Keratinocyte (primary cell): ENCODE data around the gene RASA3.

Source experiments
- EZH2 ChIP-seq: IDR thresholded peaks from one replicate; pipeline ENCODE4 v1.6.1; 2012; ENCODE audit warnings: inconsistent platforms, mild to moderate bottlenecking, low read length, moderate library complexity
- TF ChIP-seq, protein P1 (sequence below), 3 experiments: IDR thresholded peaks in 1 of 3; conservative IDR thresholded peaks in 1 of 3; optimal IDR thresholded peaks in 1 of 3; 2 replicates in 2 of 3; 3 replicates in 1 of 3; pipeline versions ENCODE3 to v1.5.1; 2011; ENCODE audit warnings: low read length in 3 of 3, mild to moderate bottlenecking in 3 of 3, moderate library complexity in 2 of 3, control low read depth in 1 of 3, inconsistent platforms in 1 of 3; ENCODE audit not compliant: insufficient read depth in 2 of 3; ENCODE audit errors: extremely low read depth in 1 of 3

DNA sequence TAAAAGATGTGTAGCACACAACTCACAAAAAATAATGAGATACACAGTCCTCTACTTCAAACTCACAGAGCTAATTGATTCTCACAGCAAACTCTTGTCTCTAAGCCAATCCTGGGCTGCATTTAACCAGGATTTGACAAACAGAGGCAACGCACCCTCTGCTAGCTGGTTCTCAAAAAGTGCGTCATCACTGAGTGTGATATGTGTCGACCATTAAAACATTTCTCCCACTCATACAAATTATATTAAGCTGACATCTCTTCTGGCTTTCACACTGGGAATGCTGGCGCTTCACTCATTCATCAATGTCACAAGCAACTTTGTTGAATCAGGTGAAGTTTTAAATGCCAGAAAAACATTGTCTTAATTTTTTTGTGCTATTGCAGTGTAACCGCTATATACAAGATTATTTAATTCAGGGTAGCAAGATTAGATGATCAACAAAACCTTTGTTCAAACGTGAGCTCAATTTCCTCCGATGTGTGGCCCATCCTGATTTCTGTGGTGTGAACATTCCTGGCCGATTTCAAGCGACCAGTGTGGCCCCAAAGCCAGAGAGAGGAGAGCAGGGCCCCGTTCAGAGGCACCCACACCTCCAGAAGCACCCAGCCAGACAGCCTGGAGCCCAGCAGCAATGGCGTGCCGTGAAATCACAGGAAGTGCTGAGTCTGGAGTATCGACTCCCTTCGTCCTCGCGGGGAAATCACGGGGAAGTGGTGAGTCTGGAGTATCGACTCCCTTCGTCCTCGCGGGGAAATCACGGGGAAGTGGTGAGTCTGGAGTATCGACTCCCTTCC, 49.4 kb downstream of the RASA3 start:
- TF ChIP-seq, protein P1, sequence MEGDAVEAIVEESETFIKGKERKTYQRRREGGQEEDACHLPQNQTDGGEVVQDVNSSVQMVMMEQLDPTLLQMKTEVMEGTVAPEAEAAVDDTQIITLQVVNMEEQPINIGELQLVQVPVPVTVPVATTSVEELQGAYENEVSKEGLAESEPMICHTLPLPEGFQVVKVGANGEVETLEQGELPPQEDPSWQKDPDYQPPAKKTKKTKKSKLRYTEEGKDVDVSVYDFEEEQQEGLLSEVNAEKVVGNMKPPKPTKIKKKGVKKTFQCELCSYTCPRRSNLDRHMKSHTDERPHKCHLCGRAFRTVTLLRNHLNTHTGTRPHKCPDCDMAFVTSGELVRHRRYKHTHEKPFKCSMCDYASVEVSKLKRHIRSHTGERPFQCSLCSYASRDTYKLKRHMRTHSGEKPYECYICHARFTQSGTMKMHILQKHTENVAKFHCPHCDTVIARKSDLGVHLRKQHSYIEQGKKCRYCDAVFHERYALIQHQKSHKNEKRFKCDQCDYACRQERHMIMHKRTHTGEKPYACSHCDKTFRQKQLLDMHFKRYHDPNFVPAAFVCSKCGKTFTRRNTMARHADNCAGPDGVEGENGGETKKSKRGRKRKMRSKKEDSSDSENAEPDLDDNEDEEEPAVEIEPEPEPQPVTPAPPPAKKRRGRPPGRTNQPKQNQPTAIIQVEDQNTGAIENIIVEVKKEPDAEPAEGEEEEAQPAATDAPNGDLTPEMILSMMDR (optimal IDR thresholded peaks at IDR 0.05 in 1 of 3, IDR thresholded peaks at IDR 0.05 in 1 of 3, conservative IDR thresholded peaks at IDR 0.05 in 1 of 3; ENCODE audit: extremely low read depth in 1 of 3, insufficient read depth in 2 of 3, low read length in 3 of 3) = no peak
- no peak for TF ChIP-seq EZH2
